HepG2 (cell line): Measurements from ENCODE around the gene APRT. TPM values are rescaled to one million over a fixed set of nuclear protein-coding genes. Genes with fewer than 3 reads are reported as not detected.
A peak's percentile ranks its signal among the peaks of the same experiment; 100 is the strongest.

Experiments
- AHDC1 ChIP-seq: sonication (generic); formaldehyde crosslinking; IDR thresholded peaks from 2 replicates; pipeline ENCODE4 v1.5.1; 2020; ENCODE audit warnings: mild to moderate bottlenecking, missing genetic modification reagents, borderline replicate concordance
- ARID3A ChIP-seq: IDR thresholded peaks from 2 replicates; pipeline ENCODE4 v1.6.1; 2012; ENCODE audit warnings: low read depth, low read length, improper control_type of control experiment
- CBX1 ChIP-seq: IDR thresholded peaks from one replicate; pipeline ENCODE4 v1.6.1; 2016; ENCODE audit warnings: antibody characterized with exemption, low read depth
- ESRRA ChIP-seq: sonication (generic); formaldehyde crosslinking; IDR thresholded peaks from 2 replicates; pipeline ENCODE4 v1.5.1; 2020; ENCODE audit warnings: mild to moderate bottlenecking, low read depth, missing genetic modification reagents
- HDAC1 ChIP-seq: sonication (generic); formaldehyde crosslinking; IDR thresholded peaks from 2 replicates; pipeline ENCODE4 v1.5.1; 2020; ENCODE audit warnings: mild to moderate bottlenecking, missing genetic modification reagents
- HMGXB4 ChIP-seq, 2 experiments: sonication (generic) in 1 of 2; formaldehyde crosslinking in 1 of 2; IDR thresholded peaks; 2 replicates each; pipeline versions ENCODE4 v1.4.0 to v1.6.1; 2018 to 2020; ENCODE audit warnings: missing genetic modification reagents in 2 of 2, borderline replicate concordance in 1 of 2, low read depth in 1 of 2, mild to moderate bottlenecking in 1 of 2, missing biosample characterization in 1 of 2
- HOXA5 ChIP-seq: sonication (generic); formaldehyde crosslinking; IDR thresholded peaks from 2 replicates; pipeline ENCODE4 v1.4.0; 2020; ENCODE audit warnings: missing genetic modification reagents
- PHF8 ChIP-seq: sonication (generic); formaldehyde crosslinking; IDR thresholded peaks from 2 replicates; pipeline ENCODE4 v1.5.0; 2020; ENCODE audit warnings: missing genetic modification reagents
- PPARG ChIP-seq: conservative IDR thresholded peaks from 2 replicates; pipeline ENCODE4 v1.6.1; 2016; ENCODE audit warnings: missing biosample characterization, missing genetic modification reagents
- RNF2 ChIP-seq: fragments of 450-650 bp; conservative IDR thresholded peaks from 2 replicates; pipeline ENCODE4 v1.6.1; 2016; ENCODE audit warnings: low read depth
- STAG1 ChIP-seq: sonication (generic); formaldehyde crosslinking; IDR thresholded peaks from 2 replicates; pipeline ENCODE4 v1.4.0; 2020; ENCODE audit warnings: missing genetic modification reagents
- SUZ12 ChIP-seq: fragments of 150-350 bp; IDR thresholded peaks from 2 replicates; pipeline ENCODE4 v1.6.1; 2014; ENCODE audit warnings: low read depth, low read length
- TSC22D2 ChIP-seq: sonication (generic); formaldehyde crosslinking; IDR thresholded peaks from 2 replicates; pipeline ENCODE4 v1.5.1; 2020; ENCODE audit warnings: missing genetic modification reagents, mild to moderate bottlenecking, borderline replicate concordance
- XRCC5 ChIP-seq: fragments of 200-400 bp; formaldehyde crosslinking; optimal IDR thresholded peaks from 2 replicates; pipeline ENCODE3; 2017; ENCODE audit warnings: mild to moderate bottlenecking, low read length
- ZNF788 ChIP-seq: sonication (generic); formaldehyde crosslinking; IDR thresholded peaks from 2 replicates; pipeline ENCODE4 v1.5.0; 2020; ENCODE audit warnings: mild to moderate bottlenecking, missing genetic modification reagents, borderline replicate concordance
- ZNF891 ChIP-seq: sonication (generic); formaldehyde crosslinking; IDR thresholded peaks from 2 replicates; pipeline ENCODE4 v1.5.0; 2020; ENCODE audit warnings: mild to moderate bottlenecking, missing genetic modification reagents
- polyA plus RNA-seq, 8 experiments: library from polyadenylated mRNA; depleted of rRNA in 3 of 8; stranded (reverse) in 7 of 8; unstranded in 1 of 8; fragments of >200 nt; fragmentation: Illumina TruSeq in 4 of 8; extraction: Trizol in 4 of 8; gene quantifications; 2 replicates each; pipeline versions ENCODE4 v1.2.1 to v1.2.3, GENCODE V29; 2011 to 2016; ENCODE audit warnings: low read depth in 4 of 8, missing spikeins in 1 of 8, mixed read lengths in 1 of 8; ENCODE audit not compliant: insufficient read depth in 1 of 8
- total RNA-seq, 5 experiments: library from RNA; depleted of rRNA; stranded (reverse); fragments of >200 nt; fragmentation: Illumina TruSeq; extraction: Trizol; gene quantifications; 2 replicates each; pipeline ENCODE4 v1.2.3, GENCODE V29; 2016; ENCODE audit warnings: low read depth in 1 of 5
- TF ChIP-seq, protein P1 (sequence below): sonication (generic); formaldehyde crosslinking; IDR thresholded peaks from 2 replicates; pipeline ENCODE4 v1.4.0; 2020; ENCODE audit warnings: missing genetic modification reagents, low read depth, mild to moderate bottlenecking, borderline replicate concordance
- TF ChIP-seq, protein P2 (sequence below): sonication (generic); formaldehyde crosslinking; IDR thresholded peaks from 2 replicates; pipeline ENCODE4 v1.4.0; 2020; ENCODE audit warnings: missing genetic modification reagents, borderline replicate concordance

Gene APRT
- total and polyA plus RNA-seq, 2 of the 13 experiments (the other 11 are each of a cell fraction or from before 2014, with no cell fraction given), result 155 to 242 TPM

DNA sequence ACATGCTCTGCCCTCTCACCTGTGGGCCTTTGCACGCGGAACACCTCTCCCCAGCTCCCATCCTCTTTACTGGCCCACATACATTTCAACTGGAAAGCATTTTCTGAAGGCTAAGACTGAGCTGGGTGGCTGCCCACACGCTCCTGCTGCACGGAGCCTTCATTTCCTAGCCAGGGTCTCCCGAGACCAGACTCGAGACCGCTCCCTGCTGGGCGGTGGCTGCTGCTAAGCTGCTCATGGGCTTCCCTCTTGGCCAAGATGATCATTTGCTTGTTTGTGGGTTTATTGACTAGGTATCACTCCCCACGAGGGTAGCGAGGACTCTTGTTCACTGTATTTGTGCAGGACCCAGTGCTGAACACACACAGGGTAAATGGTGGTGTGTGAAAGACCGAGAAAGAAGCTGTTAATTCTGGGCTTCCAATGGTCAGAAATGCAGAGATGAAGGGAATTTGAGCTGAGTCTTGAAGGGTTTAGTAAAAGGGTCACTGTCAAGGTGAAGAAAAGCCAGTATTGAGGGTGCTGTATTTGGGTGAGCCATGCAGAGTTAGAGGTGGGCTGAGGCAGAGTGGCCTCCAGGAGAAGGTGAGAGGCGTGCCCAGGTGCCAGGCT is 46.1 kb upstream of the APRT start (continued):
- TF ChIP-seq, protein P1, sequence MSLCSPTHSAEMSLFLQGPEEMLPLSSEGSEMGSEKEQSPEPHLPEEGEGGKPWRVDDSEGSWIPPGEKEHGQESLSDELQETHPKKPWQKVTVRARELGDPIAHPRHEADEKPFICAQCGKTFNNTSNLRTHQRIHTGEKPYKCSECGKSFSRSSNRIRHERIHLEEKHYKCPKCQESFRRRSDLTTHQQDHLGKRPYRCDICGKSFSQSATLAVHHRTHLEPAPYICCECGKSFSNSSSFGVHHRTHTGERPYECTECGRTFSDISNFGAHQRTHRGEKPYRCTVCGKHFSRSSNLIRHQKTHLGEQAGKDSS, result peak; percentile 4; the same call in 1 of the 2 replicates
- no peak for TF ChIP-seq PHF8
- no peak for TF ChIP-seq ZNF891 (CRISPR knock-in tag)
- 0 out of 2 replicates have a peak, but pooled peaks have one; percentile 14 for TF ChIP-seq HOXA5 (CRISPR knock-in tag)
- TF ChIP-seq SUZ12, result no peak
- TF ChIP-seq ZNF788 (CRISPR knock-in tag), result 0 out of 2 replicates have a peak, but pooled peaks have one; percentile 17
- TF ChIP-seq HMGXB4 (CRISPR knock-in tag; IDR thresholded peaks at IDR 0.05; ENCODE audit: borderline replicate concordance in 1 of 2, low read depth in 1 of 2), result peak; percentile 54 to 93; a peak in 3 of 4 replicates
- TF ChIP-seq HDAC1, result no peak
- TF ChIP-seq ESRRA, result no peak
- no peak for TF ChIP-seq RNF2
- peak; percentile 82 for TF ChIP-seq STAG1 (CRISPR knock-in tag)
- no peak for TF ChIP-seq ARID3A
- TF ChIP-seq CBX1, result no peak
- TF ChIP-seq AHDC1 (CRISPR knock-in tag), result no peak
- TF ChIP-seq XRCC5, result peak; percentile 94
- TF ChIP-seq, protein P2, sequence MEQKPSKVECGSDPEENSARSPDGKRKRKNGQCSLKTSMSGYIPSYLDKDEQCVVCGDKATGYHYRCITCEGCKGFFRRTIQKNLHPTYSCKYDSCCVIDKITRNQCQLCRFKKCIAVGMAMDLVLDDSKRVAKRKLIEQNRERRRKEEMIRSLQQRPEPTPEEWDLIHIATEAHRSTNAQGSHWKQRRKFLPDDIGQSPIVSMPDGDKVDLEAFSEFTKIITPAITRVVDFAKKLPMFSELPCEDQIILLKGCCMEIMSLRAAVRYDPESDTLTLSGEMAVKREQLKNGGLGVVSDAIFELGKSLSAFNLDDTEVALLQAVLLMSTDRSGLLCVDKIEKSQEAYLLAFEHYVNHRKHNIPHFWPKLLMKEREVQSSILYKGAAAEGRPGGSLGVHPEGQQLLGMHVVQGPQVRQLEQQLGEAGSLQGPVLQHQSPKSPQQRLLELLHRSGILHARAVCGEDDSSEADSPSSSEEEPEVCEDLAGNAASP (CRISPR knock-in tag), result no peak
- TF ChIP-seq TSC22D2 (CRISPR knock-in tag), result no peak
- TF ChIP-seq PPARG (CRISPR knock-in tag), result no peak
